Stimulated activated CD4-positive, alpha-beta T cell treated with anti-CD3 and anti-CD28 coated beads, Interleukin-15, amount 100 ng/mL, for 24 hours (primary cell): ENCODE data around the gene DNAI2.

Source experiments
- DNase-seq: peaks from one replicate; pipeline ENCODE4 v3.0.0-alpha.2; 2020

The DNAI2 gene, protein sequence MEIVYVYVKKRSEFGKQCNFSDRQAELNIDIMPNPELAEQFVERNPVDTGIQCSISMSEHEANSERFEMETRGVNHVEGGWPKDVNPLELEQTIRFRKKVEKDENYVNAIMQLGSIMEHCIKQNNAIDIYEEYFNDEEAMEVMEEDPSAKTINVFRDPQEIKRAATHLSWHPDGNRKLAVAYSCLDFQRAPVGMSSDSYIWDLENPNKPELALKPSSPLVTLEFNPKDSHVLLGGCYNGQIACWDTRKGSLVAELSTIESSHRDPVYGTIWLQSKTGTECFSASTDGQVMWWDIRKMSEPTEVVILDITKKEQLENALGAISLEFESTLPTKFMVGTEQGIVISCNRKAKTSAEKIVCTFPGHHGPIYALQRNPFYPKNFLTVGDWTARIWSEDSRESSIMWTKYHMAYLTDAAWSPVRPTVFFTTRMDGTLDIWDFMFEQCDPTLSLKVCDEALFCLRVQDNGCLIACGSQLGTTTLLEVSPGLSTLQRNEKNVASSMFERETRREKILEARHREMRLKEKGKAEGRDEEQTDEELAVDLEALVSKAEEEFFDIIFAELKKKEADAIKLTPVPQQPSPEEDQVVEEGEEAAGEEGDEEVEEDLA

DNA sequence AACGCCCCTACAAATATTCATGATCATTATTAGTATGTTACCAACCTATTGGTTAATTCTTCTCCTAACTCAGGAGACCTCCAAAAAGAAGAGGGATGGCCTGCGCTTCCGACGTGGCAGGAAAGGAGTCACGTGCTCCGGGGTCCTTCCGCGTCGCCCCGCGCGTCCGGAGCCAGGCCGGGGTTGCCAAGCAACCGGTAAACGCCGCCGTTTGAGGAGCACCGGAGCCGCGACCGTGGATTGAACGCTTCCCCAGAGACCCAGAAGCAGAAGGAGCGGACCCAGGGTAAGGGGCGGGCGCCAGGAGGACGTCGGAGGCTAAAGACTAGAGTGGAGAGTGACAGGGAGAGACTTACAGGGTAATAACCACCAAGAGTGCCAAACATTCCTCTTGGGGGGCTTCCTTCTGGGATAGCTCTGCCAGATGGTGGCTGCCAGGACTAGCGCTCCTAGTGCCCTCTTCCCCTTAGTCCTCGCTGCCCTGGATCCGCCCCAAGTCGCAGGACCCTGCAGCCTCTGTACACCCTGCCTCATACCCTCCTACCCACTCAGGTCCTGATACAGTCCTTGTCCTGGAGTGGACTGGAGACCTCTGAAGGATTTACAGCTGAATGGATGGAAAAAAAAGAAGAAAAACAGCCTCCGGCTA, at the start of gene DNAI2:
Gene DNAI2, plus strand, starts transcription at position 175 of the 649 bp plus-strand sequence. CDS start 7,584 bp downstream, outside the sequence.
- DNase-seq: peak; percentile 30

DNA sequence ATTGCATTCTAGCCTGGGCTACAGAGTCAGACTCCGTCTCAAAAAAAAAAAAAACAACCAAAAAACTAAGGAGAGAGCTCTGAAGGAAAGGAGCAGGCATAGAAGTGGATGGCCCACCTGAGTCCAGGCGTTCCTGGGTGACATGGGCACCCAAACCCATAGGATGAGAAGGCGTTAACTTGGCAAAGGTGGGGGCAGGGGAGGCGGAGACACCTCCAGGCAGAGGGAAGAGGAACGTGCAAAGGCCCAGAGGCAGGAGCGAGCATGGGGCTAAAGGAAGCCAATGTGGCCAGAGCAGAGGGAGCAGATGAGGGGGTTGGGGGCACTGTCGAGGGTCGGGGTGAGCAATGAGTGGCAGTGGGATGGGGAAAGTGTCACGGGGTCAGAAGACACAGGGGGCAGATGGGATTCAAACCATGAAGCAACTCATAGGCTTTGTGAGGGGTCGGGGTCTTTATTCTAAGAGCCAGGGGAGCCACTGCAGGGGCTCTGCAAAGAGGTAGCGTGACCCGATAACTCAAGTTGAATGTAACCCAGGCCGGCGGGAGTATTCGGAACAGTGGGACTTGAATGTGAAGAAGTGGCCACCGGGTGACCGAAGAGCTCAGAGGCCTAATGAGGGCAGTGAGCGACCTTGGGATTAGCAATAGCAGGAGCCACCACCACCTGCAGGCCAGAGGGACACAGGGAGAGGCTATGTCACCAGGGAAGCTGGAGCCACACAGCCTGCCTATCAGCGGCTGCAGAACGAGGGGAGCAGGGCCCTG, 48.9 kb upstream of the DNAI2 start:
- DNase-seq: no peak

DNA sequence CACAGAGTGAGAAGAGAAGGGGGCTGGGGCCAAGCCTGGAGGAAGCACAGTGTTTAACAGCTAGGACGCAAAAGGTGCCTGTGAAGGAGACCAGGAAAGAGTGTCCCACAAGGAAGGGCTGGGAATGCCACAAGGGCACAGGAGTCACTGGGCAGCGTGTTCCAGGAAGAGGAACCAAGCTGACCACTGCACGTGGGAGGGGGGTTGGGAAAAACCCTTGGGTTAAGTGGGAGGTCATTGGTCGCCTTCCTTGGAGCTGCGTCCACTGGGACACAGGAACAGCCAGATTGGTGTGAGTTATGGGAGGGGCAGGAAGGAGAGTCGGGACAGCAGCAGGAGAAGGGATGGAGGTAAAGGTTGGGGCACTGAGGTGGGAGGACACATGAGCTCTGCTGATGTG, 47.8 kb upstream of the DNAI2 start:
- DNase-seq: no peak

DNA sequence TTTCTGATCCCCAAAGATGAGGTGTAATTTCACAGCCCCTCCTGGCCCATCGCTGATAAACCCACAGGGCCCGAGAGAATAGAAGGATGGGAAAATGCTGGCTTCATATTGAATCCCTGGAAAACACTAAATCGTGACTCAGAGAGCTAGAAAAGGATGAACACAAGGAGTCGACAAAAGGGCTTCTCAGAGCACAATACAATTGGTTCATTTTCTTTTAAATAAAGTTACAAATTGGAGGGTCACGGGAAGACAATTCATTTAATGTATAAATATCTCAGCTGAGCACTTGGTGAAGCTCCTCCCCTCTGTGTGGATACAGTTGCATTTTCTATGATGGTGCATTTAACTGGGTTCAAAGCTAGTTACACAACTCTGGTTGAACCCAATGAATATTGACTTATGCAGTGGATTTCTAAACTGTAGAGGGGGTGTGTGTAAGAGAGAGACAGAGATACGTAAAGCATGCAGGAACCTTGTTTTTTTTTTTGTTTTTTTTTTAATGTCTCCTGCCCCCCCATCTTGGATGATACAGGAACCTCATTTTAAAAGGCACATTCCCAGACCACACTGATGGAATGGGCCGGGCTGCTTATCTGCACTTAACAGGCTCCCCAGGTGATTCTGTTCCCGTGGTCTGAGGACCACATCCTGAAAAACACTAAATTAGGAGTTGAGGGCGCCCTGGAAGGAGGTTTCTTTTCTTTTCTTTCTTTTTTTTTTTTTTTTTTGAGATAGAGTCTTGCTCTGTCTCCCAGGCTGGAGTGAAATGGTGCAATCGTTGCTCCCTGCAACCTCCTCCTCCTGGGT, 46.6 kb upstream of the DNAI2 start:
- DNase-seq: no peak

DNA sequence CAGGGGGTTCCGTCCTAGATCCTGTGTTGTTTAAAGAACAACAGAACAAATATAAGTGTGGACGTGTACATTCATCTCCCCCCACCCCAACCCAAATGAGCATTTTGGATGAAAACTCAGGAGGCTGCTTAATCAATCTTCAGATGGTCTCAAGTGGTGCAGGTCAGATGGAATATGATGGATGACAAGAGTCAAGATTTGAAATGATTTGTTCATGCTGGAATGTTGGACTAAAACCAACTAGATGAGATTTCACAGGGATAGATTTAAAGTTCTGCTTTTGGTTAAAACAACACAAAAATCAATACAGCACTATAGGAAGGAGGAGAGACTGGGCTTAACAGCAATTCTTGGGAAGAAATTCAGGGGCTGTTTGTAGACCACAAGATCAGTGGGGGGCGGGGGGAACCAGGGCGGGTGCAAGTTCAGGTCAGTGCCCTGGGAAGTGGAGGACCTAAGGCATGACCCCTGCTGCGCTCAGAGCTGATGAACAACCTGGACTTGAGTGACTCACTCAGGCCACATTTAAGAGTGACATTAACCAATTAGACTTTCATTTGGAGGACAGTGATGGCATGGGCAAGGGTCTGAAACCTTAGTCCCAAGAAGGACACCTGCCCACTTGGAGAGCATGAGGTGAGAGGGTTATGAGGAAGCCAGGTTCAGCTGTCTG, 45.6 kb upstream of the DNAI2 start:
- DNase-seq: no peak

DNA sequence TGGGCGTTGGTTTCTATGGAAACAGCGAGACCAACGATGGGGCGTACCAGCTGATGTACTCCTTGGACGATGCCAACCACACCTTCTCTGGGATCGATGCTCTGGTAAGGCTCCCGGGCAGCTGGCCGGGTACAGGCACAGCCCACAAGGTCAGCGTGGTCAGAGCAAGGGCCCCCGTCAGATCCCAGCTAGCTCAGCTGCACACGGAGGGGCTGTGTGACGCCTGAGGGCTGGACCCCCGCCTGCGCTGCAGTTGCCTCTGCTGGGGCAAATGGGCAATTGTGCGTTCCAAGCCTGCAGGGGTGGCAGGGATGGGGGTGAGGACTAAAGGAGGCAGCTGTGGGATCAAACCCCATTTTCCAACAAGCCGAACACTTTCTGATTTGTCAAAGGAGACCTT, 43.1 kb upstream of the DNAI2 start:
- no peak for DNase-seq

DNA sequence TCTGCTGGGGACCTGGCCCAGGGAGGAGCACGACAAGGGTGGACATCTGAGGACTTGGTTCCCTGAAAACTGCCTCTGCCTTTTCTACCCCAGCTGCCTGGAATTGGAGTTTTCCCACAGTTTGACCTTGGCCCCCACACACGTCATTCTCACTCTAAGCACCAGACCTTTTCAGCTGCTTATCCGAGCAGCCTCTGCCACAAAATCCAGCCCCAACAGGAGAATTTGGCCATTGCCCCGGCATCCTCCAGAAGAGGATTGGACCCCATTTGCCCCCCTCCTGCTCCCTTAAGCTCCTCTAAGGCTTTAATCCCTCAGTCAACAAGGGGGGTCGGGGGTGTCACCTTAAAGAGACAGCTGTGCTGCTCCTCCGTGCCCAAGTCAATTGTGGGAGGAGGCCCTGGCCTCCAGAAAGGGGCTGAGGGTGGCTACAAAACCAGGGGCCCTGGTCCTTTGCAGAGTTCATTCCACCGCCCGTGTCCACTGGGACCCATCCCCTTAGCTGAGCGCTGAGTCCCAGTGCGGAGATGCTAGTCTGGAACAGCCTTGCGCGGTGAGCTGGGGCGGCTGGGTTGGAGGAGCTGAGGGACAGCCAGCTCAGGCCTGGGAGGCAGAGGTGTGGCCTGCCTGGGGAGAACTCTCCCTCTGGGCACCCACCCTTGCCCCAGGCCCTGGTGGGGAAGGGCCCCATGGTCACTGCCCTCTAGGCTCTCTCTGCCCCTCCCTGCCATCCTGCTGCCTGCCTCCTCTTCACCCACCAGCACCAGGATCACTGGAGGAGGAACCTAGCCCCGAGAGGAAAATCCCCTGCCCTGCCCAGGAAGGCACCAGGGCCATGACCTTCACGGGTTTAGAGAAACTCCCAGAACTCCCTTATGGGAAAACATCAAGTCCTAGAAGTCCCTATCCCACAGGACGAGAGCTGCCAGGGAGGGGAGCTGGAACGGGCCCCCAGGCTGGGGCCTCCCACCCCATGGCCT, 41.8 kb upstream of the DNAI2 start:
- no peak for DNase-seq

DNA sequence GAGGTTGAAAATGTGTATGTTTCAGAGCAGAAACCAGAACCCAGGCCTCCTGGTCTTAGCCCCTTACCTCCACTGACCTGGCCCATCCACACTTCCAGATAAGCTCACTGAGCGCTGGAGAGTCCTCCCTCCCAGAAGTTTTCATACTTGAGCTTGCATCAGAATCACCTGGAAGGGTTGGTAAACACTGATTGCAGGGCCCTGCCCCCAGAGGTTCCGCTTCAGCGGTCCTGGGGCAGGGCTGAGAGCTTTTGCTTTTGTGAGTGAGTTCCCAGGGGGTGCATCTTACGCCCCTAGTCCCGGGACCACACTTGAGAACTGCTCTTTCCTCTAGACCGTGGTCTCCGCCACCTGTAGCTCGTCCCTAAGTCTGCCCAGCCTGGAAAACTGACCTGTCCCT, 40.1 kb upstream of the DNAI2 start:
- DNase-seq: no peak

DNA sequence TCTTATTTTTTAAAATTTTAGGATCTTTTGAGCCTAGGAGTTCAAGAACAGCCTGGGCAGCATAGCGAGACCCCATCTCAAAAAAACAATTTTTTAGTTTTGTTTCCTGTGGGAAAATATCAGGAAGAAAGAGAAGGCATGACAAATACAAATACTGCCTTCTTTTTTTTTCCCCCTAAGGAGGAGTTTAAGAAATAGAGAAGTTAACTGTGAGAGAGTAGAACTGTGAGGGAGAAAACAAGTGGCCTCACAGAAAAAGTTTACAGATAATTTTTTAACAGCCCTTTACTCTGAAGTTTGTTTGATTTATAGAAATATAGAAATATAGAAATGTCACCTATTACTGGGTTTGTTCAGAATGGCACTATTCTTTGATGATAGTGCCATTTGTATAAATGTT, 39.5 kb upstream of the DNAI2 start:
- no peak for DNase-seq

DNA sequence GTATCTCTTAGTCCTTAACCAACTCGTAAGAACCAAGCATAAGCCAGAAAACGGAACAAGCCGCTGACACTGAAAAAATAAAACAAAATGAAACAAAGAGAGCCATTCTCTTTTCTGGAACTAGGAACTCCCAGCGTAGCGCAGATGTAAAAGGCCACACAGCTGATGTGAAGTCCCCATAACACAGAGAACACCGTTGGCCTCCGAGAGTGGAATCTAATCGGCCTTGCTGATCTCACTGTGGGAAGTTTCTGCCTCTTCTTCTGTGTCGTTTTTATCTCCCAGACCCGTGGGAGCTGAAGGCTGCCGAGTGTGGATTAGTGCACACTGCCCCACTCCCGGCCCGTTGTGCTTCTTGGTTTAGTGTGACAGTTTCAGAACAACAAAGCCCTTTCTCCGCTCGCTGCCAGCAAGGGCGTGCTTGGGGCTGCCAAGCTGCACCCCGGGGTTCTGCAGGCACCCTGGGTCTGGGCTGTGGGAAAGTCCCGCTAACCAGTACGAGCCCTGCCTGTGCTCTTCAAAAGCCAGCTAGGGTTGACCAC, 38.9 kb upstream of the DNAI2 start:
- no peak for DNase-seq

DNA sequence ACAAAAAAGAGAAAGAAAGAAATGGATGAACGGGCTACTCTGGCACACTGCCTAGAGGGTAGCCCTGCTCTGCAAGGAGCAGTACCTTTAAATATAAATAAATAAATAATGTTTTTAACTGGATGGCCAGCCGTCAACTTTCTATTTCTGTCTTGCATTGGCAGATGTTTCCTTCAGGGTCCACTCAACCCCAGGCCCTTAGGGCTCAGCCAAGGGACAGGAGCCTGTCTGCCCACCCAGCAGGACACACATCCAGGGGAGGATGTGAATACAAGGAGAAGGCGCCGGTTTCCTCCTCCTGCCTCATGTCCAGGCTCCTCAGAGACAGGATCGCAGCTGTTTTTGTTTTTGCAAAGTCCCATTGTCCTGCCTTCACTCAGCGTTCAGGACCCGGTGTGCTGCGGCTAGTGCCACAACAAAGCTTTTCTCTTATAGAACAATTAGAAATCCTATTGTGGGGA, 38.1 kb upstream of the DNAI2 start:
- no peak for DNase-seq

DNA sequence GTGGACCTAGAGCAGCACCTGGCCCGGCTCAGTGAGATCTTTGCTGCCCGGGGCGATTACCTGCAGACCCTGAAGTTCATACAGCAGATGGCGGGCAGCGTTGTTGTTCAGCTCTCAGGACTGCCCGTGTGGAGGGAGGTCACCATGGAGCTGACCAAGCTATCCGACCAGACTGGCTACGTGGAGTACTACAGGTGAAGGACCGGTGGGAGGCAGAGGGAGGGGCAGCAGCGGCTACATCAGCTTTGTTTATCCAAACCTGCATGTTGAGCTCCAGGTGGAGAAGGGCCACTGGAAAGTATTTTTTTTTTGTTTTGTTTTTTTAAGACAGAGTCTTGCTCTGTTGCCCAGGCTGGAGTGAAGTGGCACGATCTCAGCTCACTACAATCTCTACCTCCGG, 36.7 kb upstream of the DNAI2 start:
- DNase-seq: no peak

DNA sequence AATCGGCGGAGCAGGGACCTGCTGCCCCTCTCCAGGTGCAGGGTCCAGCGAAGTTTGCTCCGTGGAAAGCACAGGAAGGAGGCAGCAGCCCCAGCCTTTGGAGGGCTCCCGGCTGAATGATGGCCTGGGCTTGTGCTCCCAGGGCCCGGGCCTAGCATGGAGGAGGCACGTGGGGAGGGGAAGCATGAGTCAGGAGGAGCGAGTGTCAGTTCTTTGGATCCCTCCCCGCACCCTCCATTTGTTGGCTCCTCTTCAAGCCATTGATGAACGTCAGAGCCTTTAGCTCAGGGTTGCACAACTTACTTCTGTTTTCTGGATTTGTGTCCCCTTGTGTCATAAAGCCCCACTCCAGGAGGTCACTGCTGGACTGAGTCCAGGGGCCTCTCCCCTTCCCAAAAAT, 34.9 kb upstream of the DNAI2 start:
- DNase-seq: no peak

DNA sequence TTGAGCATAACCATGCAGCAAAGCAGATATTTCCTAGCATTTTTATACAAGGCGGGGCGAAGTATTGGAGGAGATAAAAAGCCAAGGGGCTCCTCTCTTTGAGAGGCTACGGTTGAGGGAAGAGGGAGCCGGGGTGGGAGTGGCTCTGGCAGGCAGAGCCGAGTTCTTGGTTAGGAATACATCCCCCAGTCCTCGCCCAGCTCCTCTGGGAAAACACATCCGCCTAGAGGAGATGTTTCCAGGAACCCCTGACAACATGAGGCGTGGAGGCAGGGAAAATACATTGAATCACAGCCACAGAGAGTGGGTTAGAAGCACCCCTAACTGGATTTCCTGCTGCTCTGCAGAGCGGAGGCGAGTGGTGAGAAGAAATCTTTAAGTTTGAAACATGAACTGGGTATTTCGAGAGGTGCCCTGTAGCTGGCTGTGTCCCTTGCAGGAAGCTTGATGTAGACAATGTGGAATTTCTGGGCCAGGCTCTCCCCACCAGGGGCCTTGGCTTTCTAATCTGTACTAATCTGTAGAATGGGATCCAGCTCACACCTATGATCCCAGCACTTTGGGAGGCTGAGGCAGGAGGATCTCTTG, 33.3 kb upstream of the DNAI2 start:
- no peak for DNase-seq

DNA sequence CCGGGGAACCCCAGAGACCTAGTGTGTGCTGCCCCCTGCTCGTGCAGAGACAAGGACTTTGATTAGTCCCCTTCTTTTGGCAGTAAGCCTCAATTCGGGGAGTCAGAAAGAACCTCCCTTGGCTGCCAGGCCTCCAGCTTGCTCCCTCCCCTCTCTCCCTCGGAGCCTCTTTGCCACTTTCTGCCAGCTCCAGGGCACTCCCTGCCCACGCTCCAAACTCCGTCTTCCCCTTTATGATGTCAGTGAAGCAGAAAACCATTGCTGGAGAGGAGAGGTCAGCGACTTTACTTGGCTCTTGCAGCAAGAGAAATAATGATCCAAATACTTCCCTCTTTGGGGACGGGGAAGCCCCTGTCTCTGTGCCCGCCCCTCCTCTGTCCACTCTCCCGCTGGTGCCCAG, 32.6 kb upstream of the DNAI2 start:
- no peak for DNase-seq

DNA sequence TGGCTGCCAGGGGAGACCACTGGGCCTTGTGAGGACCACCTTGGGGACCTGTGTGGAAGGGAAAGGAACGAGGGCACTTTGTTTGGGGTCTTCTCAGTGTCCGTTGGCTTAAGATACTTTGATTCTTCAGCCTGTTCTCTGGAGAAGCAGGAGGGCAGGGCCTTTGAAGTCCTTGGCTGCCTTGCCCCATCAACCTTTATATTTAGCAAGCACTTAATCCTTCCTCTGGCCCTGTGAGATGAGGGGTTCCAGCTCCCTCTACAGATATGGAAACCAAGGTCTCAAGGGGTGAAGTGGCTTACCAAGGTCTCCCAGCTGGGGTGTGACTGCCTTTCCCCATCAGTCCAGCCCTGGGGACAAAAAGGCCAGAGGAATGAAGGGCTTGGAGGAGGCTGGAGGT, 32.2 kb upstream of the DNAI2 start:
- no peak for DNase-seq

DNA sequence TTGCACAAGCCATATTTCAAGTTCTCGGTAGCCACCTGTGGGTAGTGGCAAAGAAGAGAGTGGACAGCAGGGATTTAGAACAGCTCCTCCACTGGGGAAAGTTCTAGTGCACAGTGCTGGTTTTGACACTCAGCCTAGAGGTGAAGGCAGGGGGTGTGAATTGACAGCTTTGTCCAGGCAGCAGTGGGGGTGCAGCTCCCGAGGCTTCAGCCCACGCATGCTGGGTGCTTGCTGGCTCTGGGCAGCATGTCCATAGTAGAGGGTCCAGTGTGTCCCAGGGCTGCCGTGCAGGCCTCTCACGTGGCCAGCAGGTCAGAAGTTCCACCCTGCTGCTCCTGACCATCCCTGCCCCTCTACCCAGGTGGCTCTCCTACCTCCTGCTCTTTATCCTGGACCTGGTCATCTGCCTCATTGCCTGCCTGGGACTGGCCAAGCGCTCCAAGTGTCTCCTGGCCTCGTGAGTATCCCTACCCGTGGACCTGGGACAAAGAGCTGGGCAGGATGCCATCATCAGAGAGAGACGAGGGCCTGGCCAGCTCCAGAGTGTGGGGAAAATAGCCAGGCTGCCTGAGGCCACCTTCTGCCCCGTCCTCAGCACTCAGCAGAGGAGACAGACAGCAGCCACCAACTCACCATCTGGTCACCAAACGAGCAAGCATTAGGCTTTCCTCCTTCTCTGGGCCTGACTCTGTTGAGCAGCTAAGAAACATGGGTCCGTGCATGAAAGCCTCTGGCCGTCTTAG, 30.9 kb upstream of the DNAI2 start:
- no peak for DNase-seq

DNA sequence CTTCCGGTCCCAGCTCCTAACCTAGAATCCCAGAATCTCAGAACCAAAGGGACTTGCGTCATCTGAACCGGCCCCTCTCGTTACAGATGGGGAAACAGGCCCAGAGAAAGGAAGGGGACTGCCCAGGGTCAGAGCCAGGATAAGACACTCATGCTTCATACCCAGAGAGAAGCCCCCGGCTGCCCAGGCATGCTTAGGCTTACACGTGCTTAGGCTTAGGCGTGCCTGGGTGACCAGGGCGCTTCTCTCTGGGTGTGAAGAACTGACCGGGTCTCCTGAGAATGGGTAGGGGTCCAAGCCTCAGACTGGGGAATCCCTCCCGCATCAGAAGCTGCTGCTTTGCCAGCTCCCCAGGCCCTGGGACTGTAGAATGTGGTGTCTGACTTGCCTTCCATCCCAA, 29.9 kb upstream of the DNAI2 start:
- no peak for DNase-seq

DNA sequence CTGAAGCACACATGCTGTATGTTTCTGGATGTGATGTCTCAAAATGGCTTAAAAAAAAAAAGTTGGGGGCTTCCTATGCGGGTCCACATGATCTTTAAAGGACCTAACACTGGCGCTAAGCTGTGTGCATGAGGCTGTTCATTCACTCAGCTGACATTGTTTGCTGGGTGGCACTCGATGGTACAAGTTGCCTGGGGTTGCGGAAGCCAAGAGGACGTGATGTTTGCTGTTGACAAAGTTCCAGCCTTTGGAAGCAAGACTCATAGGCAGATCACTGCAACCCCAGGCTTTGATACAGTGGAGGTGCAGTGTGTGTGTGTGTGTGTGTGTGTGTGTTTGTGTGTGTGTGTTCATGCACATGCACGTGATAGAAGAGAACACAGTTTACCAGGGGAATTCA, 29.5 kb upstream of the DNAI2 start:
- no peak for DNase-seq
